HK-2 (cell line): Measurements from ENCODE around the gene PTGER2.
A peak's percentile ranks its signal among the peaks of the same experiment; 100 is the strongest.

Experiments
- DNase-seq: peaks from one replicate; pipeline ENCODE4 v3.0.0-alpha.2; 2018; ENCODE audit not compliant: unreplicated experiment

Gene PTGER2

GRCh38 chr14:52338051-52338681 is 24.1 kb downstream of the PTGER2 start:
- no peak for DNase-seq

- no peak for DNase-seq
Observed at GRCh38 chr14:52339262-52339661, 25.1 kb downstream of the PTGER2 start.

- DNase-seq: peak; percentile 58
Observed at GRCh38 chr14:52342849-52343596, 28.9 kb downstream of the PTGER2 start.

GRCh38 chr14:52346778-52347177 is 32.7 kb downstream of the PTGER2 start:
- no peak for DNase-seq

- DNase-seq: no peak
Observed at GRCh38 chr14:52348279-52348678, 34.2 kb downstream of the PTGER2 start.

- DNase-seq: no peak
Observed at GRCh38 chr14:52348776-52349175, 34.7 kb downstream of the PTGER2 start.

- DNase-seq: no peak
Observed at GRCh38 chr14:52349731-52350130, 35.6 kb downstream of the PTGER2 start.

- DNase-seq: no peak
Observed at GRCh38 chr14:52350445-52350844, 36.3 kb downstream of the PTGER2 start.

- DNase-seq: peak; percentile 61
Observed at GRCh38 chr14:52351233-52352060, 37.3 kb downstream of the PTGER2 start.

GRCh38 chr14:52352061-52352491 is 38.0 kb downstream of the PTGER2 start:
- no peak for DNase-seq

GRCh38 chr14:52352569-52352968 is 38.5 kb downstream of the PTGER2 start:
- DNase-seq: no peak

- DNase-seq: no peak
Observed at GRCh38 chr14:52354242-52354641, 40.1 kb downstream of the PTGER2 start.

- DNase-seq: peak; percentile 48
Observed at GRCh38 chr14:52355016-52355431, 40.9 kb downstream of the PTGER2 start.

GRCh38 chr14:52355526-52355925 is 41.4 kb downstream of the PTGER2 start:
- no peak for DNase-seq

GRCh38 chr14:52356025-52356424 is 41.9 kb downstream of the PTGER2 start:
- DNase-seq: no peak

- DNase-seq: no peak
Observed at GRCh38 chr14:52360831-52361230, 46.7 kb downstream of the PTGER2 start.

- no peak for DNase-seq
Observed at GRCh38 chr14:52363041-52363704, 49.1 kb downstream of the PTGER2 start.

- DNase-seq: no peak
Observed at GRCh38 chr14:52363961-52364360, 49.8 kb downstream of the PTGER2 start.

GRCh38 chr14:52365071-52365470 is 51.0 kb downstream of the PTGER2 start:
- DNase-seq: no peak

GRCh38 chr14:52366796-52367315 is 52.7 kb downstream of the PTGER2 start:
- no peak for DNase-seq

GRCh38 chr14:52369305-52369801 is 55.2 kb downstream of the PTGER2 start:
- no peak for DNase-seq
